Measurements from ENCODE around the gene INPP4B.

The INPP4B gene

DNA sequence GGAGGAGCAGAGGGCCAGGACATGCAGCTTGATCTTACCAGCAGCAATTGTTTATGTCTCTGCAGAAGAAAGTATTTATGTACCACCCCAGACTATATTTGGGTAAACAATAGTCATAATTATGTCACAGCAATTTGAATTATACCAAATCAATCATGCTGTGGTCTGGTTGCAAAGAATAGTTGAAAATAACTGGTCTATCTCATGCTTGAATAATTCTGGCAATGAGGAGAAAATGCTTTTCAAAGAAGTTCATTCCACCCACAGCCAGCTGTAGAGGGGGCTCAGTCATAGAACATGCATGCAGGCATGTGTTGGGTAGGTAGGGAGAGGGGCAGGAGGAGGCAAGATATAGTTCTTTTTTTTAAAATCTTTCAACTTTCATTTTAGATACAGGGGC, 810.5 kb downstream of the INPP4B start:
- H3K36me3 ChIP-seq (ENCODE audit: control insufficient read depth, insufficient read depth, low read length), result peaks cover 27% of the 10 kb centered on the region
- H3K9me3 ChIP-seq (ENCODE audit: control insufficient read depth, low read length), result no peaks in the 10 kb centered on the region
- DNase-seq, result no peak
- no peaks in the 10 kb centered on the region for H3K4me1 ChIP-seq (ENCODE audit: control insufficient read depth, insufficient read depth, low read length, poor library complexity, severe bottlenecking)
- no peak overlapping the region for H3K4me3 ChIP-seq (ENCODE audit: insufficient read depth, low read depth, low read length, poor library complexity, severe bottlenecking)
- no peaks in the 10 kb centered on the region for H3K27me3 ChIP-seq (replicated peaks; ENCODE audit: control insufficient read depth, insufficient read depth, low read length, poor library complexity, severe bottlenecking)
- H3K27ac ChIP-seq (ENCODE audit: insufficient read depth, low read length, poor library complexity, severe bottlenecking), result no peak overlapping the region

- Histone ChIP-seq H3K27ac (ENCODE audit: insufficient read depth, low read length, poor library complexity, severe bottlenecking) (no peak overlapping the region), H3K27me3 (replicated peaks; ENCODE audit: control insufficient read depth, insufficient read depth, low read length, poor library complexity, severe bottlenecking) (no peaks in the 10 kb centered on the region), H3K36me3 (ENCODE audit: control insufficient read depth, insufficient read depth, low read length) (peaks cover 27% of the 10 kb centered on the region), H3K4me3 (ENCODE audit: insufficient read depth, low read depth, low read length, poor library complexity, severe bottlenecking) (no peak overlapping the region), H3K9me3 (ENCODE audit: control insufficient read depth, low read length) (no peaks in the 10 kb centered on the region), H3K4me1 (ENCODE audit: control insufficient read depth, insufficient read depth, low read length, poor library complexity, severe bottlenecking) (no peaks in the 10 kb centered on the region)
- DNase-seq, result no peak
Observed at GRCh38 chr4:142034101-142034500, 812.0 kb downstream of the INPP4B start.

GRCh38 chr4:142030010-142030409, 816.1 kb downstream of the INPP4B start:
- no peaks in the 10 kb centered on the region for H3K4me1 ChIP-seq (ENCODE audit: control insufficient read depth, insufficient read depth, low read length, poor library complexity, severe bottlenecking)
- H3K27me3 ChIP-seq (replicated peaks; ENCODE audit: control insufficient read depth, insufficient read depth, low read length, poor library complexity, severe bottlenecking), result no peaks in the 10 kb centered on the region
- peaks cover 30% of the 10 kb centered on the region for H3K36me3 ChIP-seq (ENCODE audit: control insufficient read depth, insufficient read depth, low read length)
- H3K4me3 ChIP-seq (ENCODE audit: insufficient read depth, low read depth, low read length, poor library complexity, severe bottlenecking), result no peak overlapping the region
- no peak for DNase-seq
- H3K27ac ChIP-seq (ENCODE audit: insufficient read depth, low read length, poor library complexity, severe bottlenecking), result no peak overlapping the region
- no peaks in the 10 kb centered on the region for H3K9me3 ChIP-seq (ENCODE audit: control insufficient read depth, low read length)

GRCh38 chr4:142021761-142022160, 824.3 kb downstream of the INPP4B start:
- no peak overlapping the region for H3K4me3 ChIP-seq (ENCODE audit: insufficient read depth, low read depth, low read length, poor library complexity, severe bottlenecking)
- H3K9me3 ChIP-seq (ENCODE audit: control insufficient read depth, low read length), result no peaks in the 10 kb centered on the region
- H3K4me1 ChIP-seq (ENCODE audit: control insufficient read depth, insufficient read depth, low read length, poor library complexity, severe bottlenecking), result no peaks in the 10 kb centered on the region
- H3K27me3 ChIP-seq (replicated peaks; ENCODE audit: control insufficient read depth, insufficient read depth, low read length, poor library complexity, severe bottlenecking), result no peaks in the 10 kb centered on the region
- no peaks in the 10 kb centered on the region for H3K36me3 ChIP-seq (ENCODE audit: control insufficient read depth, insufficient read depth, low read length)
- DNase-seq, result no peak
- no peak overlapping the region for H3K27ac ChIP-seq (ENCODE audit: insufficient read depth, low read length, poor library complexity, severe bottlenecking)

DNA sequence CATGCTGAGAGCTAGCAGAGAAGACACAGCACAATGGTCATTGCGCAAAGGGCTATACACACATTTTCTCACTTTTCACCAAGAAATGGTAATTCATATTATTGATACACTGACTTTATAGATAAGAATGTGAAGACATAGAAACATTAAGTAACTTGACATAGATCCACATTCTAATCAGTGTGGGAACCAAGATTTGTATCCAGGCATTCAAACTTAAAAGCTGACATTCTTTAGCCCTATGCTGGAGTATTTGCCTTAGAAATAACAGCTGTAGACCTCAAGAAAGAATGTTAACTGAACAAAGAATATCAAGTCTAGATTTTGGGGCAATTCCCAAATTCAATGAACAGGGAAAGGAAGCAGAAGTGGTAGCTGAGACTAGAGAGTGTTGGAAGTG, 824.9 kb downstream of the INPP4B start:
- no peak overlapping the region for H3K27ac ChIP-seq (ENCODE audit: insufficient read depth, low read length, poor library complexity, severe bottlenecking)
- H3K9me3 ChIP-seq (ENCODE audit: control insufficient read depth, low read length), result no peaks in the 10 kb centered on the region
- H3K4me1 ChIP-seq (ENCODE audit: control insufficient read depth, insufficient read depth, low read length, poor library complexity, severe bottlenecking), result no peaks in the 10 kb centered on the region
- H3K27me3 ChIP-seq (replicated peaks; ENCODE audit: control insufficient read depth, insufficient read depth, low read length, poor library complexity, severe bottlenecking), result no peaks in the 10 kb centered on the region
- H3K36me3 ChIP-seq (ENCODE audit: control insufficient read depth, insufficient read depth, low read length), result no peaks in the 10 kb centered on the region
- DNase-seq, result no peak
- H3K4me3 ChIP-seq (ENCODE audit: insufficient read depth, low read depth, low read length, poor library complexity, severe bottlenecking), result no peak overlapping the region

DNA sequence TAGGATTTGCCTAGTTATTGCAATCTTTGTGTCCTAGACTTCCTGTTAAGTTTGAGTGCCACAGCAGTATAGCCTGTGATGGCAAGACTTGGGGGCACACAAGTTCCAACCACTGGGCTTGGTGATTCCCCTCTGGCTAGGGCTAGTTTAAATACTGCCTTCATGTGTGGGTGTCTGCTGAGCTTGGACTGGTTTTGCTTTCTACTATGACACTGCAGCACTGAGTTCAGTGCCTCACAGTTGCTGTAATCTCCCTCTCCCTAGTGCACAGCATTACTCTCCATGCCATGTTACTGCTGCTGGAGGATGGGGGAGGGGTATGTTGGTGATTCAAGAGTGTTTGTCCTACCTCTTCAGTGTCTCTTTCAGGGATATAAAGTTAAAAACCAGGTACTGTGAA, 830.1 kb downstream of the INPP4B start:
- Histone ChIP-seq H3K27ac (ENCODE audit: insufficient read depth, low read length, poor library complexity, severe bottlenecking) (no peak overlapping the region), H3K4me1 (ENCODE audit: control insufficient read depth, insufficient read depth, low read length, poor library complexity, severe bottlenecking) (no peaks in the 10 kb centered on the region), H3K36me3 (ENCODE audit: control insufficient read depth, insufficient read depth, low read length) (no peaks in the 10 kb centered on the region), H3K27me3 (replicated peaks; ENCODE audit: control insufficient read depth, insufficient read depth, low read length, poor library complexity, severe bottlenecking) (no peaks in the 10 kb centered on the region), H3K4me3 (ENCODE audit: insufficient read depth, low read depth, low read length, poor library complexity, severe bottlenecking) (no peak overlapping the region), H3K9me3 (ENCODE audit: control insufficient read depth, low read length) (no peaks in the 10 kb centered on the region)
- DNase-seq, result no peak

- no peak for DNase-seq
- no peaks in the 10 kb centered on the region for H3K9me3 ChIP-seq (ENCODE audit: control insufficient read depth, low read length)
- H3K27ac ChIP-seq (ENCODE audit: insufficient read depth, low read length, poor library complexity, severe bottlenecking), result no peak overlapping the region
- H3K36me3 ChIP-seq (ENCODE audit: control insufficient read depth, insufficient read depth, low read length), result no peaks in the 10 kb centered on the region
- no peaks in the 10 kb centered on the region for H3K4me1 ChIP-seq (ENCODE audit: control insufficient read depth, insufficient read depth, low read length, poor library complexity, severe bottlenecking)
- no peaks in the 10 kb centered on the region for H3K27me3 ChIP-seq (replicated peaks; ENCODE audit: control insufficient read depth, insufficient read depth, low read length, poor library complexity, severe bottlenecking)
- no peak overlapping the region for H3K4me3 ChIP-seq (ENCODE audit: insufficient read depth, low read depth, low read length, poor library complexity, severe bottlenecking)
Observed at GRCh38 chr4:142009751-142010150, 836.4 kb downstream of the INPP4B start.

DNA sequence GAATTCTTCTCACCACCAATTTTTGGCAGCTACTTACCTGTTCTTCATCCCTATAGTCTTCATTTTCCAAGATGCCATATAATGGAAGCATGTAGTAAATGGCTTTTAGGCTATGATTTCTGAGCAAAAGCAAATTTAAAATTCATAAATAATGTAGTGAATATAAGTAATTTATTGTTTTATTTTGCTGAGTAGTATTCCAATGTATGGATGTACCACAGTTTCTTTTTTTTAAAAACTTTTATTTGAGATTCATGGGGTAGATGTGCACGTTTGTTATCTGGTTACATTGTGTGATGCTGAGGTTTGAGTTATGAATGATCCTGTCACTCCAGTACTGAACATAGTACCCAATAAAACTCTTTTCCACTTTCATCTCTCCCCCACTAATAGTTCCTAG, 840.6 kb downstream of the INPP4B start:
- no peak for DNase-seq
- H3K27me3 ChIP-seq (replicated peaks; ENCODE audit: control insufficient read depth, insufficient read depth, low read length, poor library complexity, severe bottlenecking), result no peaks in the 10 kb centered on the region
- H3K4me3 ChIP-seq (ENCODE audit: insufficient read depth, low read depth, low read length, poor library complexity, severe bottlenecking), result no peak overlapping the region
- H3K27ac ChIP-seq (ENCODE audit: insufficient read depth, low read length, poor library complexity, severe bottlenecking), result no peak overlapping the region
- no peaks in the 10 kb centered on the region for H3K4me1 ChIP-seq (ENCODE audit: control insufficient read depth, insufficient read depth, low read length, poor library complexity, severe bottlenecking)
- no peaks in the 10 kb centered on the region for H3K36me3 ChIP-seq (ENCODE audit: control insufficient read depth, insufficient read depth, low read length)
- no peaks in the 10 kb centered on the region for H3K9me3 ChIP-seq (ENCODE audit: control insufficient read depth, low read length)

DNA sequence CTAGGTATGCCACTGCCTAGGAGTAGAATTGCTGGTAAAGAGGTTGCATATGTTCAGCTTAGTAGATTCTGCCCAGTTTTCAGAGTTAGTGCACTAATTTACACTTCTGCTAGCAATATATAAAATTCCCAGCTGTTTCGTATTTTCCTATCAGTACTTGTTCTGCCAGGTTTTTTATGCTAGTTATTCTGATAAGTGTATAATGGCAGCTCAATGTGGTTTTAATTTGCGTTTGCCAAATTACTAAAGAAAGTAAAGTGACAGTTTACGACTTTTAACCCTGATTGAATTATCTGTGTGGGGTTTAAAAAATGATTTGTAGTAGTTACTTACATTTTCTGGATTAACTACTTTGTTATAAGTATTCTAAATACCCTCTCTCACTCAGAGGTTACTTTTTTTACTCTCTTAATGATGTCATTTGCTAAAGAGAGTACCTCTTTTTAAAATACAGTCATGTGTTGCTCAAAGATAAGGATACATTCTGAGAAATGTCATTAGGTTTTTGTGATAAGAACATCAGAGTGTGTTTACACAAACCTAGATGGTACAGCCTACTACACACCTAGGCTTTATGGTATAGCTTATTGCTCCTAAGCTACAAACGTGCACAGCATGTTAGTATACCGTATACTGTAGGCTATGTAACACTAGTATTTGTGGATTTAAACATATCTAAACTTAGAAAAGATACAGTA, 846.5 kb downstream of the INPP4B start:
- no peaks in the 10 kb centered on the region for H3K4me1 ChIP-seq (ENCODE audit: control insufficient read depth, insufficient read depth, low read length, poor library complexity, severe bottlenecking)
- no peak overlapping the region for H3K27ac ChIP-seq (ENCODE audit: insufficient read depth, low read length, poor library complexity, severe bottlenecking)
- H3K4me3 ChIP-seq (ENCODE audit: insufficient read depth, low read depth, low read length, poor library complexity, severe bottlenecking), result no peak overlapping the region
- DNase-seq, result no peak
- no peaks in the 10 kb centered on the region for H3K9me3 ChIP-seq (ENCODE audit: control insufficient read depth, low read length)
- H3K27me3 ChIP-seq (replicated peaks; ENCODE audit: control insufficient read depth, insufficient read depth, low read length, poor library complexity, severe bottlenecking), result no peaks in the 10 kb centered on the region
- no peaks in the 10 kb centered on the region for H3K36me3 ChIP-seq (ENCODE audit: control insufficient read depth, insufficient read depth, low read length)

DNA sequence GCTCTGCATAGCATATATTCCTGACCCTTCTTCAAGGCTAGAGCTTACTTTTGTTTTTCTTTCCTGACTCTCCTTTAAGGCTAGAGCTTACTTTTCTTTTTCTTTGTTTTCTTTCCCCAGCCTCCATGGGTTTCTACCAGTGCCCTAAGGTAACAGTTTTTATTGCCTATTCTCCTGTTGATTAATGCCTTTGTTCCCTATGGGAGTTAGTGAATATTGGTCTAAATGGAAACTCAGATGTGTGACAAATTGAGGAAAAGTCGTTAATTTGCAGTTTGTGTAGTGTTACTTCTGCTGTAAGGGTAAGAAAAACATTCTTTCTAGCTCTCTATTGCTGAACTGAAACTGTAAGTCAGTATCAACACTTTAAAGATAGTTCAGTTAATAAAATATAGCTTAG, 851.0 kb downstream of the INPP4B start:
- H3K4me3 ChIP-seq (ENCODE audit: insufficient read depth, low read depth, low read length, poor library complexity, severe bottlenecking), result no peak overlapping the region
- no peaks in the 10 kb centered on the region for H3K27me3 ChIP-seq (replicated peaks; ENCODE audit: control insufficient read depth, insufficient read depth, low read length, poor library complexity, severe bottlenecking)
- no peaks in the 10 kb centered on the region for H3K4me1 ChIP-seq (ENCODE audit: control insufficient read depth, insufficient read depth, low read length, poor library complexity, severe bottlenecking)
- H3K36me3 ChIP-seq (ENCODE audit: control insufficient read depth, insufficient read depth, low read length), result no peaks in the 10 kb centered on the region
- H3K27ac ChIP-seq (ENCODE audit: insufficient read depth, low read length, poor library complexity, severe bottlenecking), result no peak overlapping the region
- no peaks in the 10 kb centered on the region for H3K9me3 ChIP-seq (ENCODE audit: control insufficient read depth, low read length)
- no peak for DNase-seq

All from effector memory CD4-positive, alpha-beta T cell (primary cell).